NB4 (cell line): Measurements from ENCODE around the gene BTBD9.

Experiments used
- DNase-seq: peaks from one replicate; pipeline ENCODE4 v3.0.0; 2010; ENCODE audit warnings: low read depth
- H3K4me3 ChIP-seq: one replicate; pipeline ENCODE4 v1.5.1; 2011; ENCODE audit warnings: mild to moderate bottlenecking, low read depth, low read length, moderate library complexity
- CTCF ChIP-seq: IDR thresholded peaks from one replicate; pipeline ENCODE4 v1.5.1; 2012; ENCODE audit warnings: low read depth, low read length
- MAX ChIP-seq: IDR thresholded peaks from 2 replicates; pipeline ENCODE4 v1.6.1; 2011; ENCODE audit warnings: low read depth, low read length
- MYC ChIP-seq: IDR thresholded peaks from 2 replicates; pipeline ENCODE4 v1.6.1; 2011; ENCODE audit warnings: low read depth, low read length
- POLR2A ChIP-seq: IDR thresholded peaks from 2 replicates; pipeline ENCODE4 v1.6.1; 2011; ENCODE audit warnings: mild to moderate bottlenecking; ENCODE audit not compliant: insufficient read length; ENCODE audit errors: extremely low read depth

The BTBD9 gene

GRCh38 chr6:38612143-38612965 lies 27.4 kb downstream of the BTBD9 start:
- no peak overlapping the region for H3K4me3 ChIP-seq
- no peak for TF ChIP-seq CTCF
- TF ChIP-seq MAX: no peak
- TF ChIP-seq MYC: no peak
- TF ChIP-seq POLR2A: no peak
- no peak for DNase-seq

- DNase-seq: no peak
- no peak overlapping the region for H3K4me3 ChIP-seq
- TF ChIP-seq MYC (no peak), CTCF (no peak), POLR2A (no peak), MAX (no peak)
These were observed 29.6 kb downstream of the BTBD9 start for GRCh38 chr6:38610050-38610625.

DNA sequence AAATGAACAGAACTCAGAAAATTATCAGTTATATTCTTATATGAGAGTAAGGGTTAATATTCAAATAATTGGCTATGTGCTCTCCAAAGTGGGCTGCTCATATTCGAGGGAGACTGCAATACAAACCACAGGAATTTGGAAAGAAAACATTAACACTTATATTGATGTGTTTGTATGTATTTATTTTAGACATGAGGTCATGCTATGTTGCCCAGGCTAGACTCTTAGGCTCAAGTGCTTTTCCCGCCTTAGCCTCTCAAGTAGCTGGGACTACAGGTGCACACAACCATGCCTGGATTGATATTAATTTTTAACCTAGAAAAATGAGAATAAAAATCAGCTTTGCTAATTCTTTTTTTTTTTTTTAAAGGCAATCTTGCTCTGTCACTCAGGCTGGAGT lies 35.0 kb downstream of the BTBD9 start:
- TF ChIP-seq CTCF (no peak), MAX (no peak), MYC (no peak), POLR2A (no peak)
- DNase-seq: no peak
- no peak overlapping the region for H3K4me3 ChIP-seq

DNA sequence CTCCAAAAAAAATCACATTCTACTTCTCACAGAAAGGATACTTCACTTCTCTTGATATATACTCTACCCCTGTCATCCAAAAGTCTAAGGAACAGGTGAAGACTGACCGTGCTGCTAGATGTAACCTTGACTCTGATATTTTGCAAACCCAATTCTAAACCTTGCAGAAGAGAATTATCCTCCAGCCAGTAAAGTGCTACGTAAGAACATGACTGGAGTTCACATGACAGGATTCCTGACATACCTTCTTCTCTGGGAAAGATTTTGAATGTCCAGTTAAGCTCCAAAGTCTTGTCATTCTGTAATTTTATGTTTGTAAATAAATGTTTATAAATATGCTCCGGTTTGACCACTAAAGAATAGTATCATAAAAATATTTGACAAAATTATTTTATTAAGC lies 35.8 kb downstream of the BTBD9 start:
- DNase-seq: no peak
- TF ChIP-seq MAX: no peak
- no peak for TF ChIP-seq MYC
- no peak for TF ChIP-seq POLR2A
- no peak for TF ChIP-seq CTCF
- H3K4me3 ChIP-seq: no peak overlapping the region

DNA sequence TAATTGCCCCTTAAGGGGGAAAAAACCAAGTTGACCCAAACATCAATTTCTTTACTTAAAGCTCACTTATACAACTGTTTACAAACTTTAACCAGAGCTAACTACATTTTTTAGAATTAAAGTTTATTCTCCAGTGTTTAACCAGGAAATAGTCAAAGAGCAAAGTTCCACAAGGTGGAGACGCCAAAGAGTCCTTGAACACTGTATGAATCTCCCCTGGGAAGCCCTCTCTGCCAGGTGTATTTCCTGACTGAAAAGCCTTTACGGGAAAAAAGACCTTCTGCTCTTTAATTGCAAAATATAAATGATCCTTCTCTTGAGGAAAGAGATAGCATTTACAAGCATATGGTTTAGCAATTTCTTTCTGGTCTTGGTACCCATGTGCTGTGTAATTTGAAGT lies 36.2 kb downstream of the BTBD9 start:
- DNase-seq: no peak

More for the DNA sequence above, 36.2 kb downstream of the BTBD9 start:
- no peak for TF ChIP-seq CTCF
- no peak for TF ChIP-seq MYC
- TF ChIP-seq MAX: no peak
- no peak for TF ChIP-seq POLR2A
- H3K4me3 ChIP-seq: no peak overlapping the region
